HG03103 (cell line): Measurements from ENCODE around the gene COL23A1.
A peak's percentile ranks its signal among the peaks of the same experiment; 100 is the strongest.

Experiments used
- ATAC-seq: cut with Tn5 transposase; IDR thresholded peaks from one replicate; pipeline ENCODE4 v1.9.1; 2021; ENCODE audit warnings: low read depth; ENCODE audit not compliant: unreplicated experiment

COL23A1 gene

GRCh38 chr5:178590141-178590923 is at the start of gene COL23A1:
Gene COL23A1 (minus strand): TSS chr5:178590393.
- no peak for ATAC-seq

- ATAC-seq: no peak
Measured at GRCh38 chr5:178637356-178638074, 47.3 kb upstream of the COL23A1 start.

GRCh38 chr5:178632285-178632684 is 42.1 kb upstream of the COL23A1 start:
- no peak for ATAC-seq

- ATAC-seq: no peak
Measured at GRCh38 chr5:178630951-178631350, 40.8 kb upstream of the COL23A1 start.

GRCh38 chr5:178630475-178630930 is 40.3 kb upstream of the COL23A1 start:
- no peak for ATAC-seq

GRCh38 chr5:178627259-178627598 is 37.0 kb upstream of the COL23A1 start:
- ATAC-seq: no peak

DNA sequence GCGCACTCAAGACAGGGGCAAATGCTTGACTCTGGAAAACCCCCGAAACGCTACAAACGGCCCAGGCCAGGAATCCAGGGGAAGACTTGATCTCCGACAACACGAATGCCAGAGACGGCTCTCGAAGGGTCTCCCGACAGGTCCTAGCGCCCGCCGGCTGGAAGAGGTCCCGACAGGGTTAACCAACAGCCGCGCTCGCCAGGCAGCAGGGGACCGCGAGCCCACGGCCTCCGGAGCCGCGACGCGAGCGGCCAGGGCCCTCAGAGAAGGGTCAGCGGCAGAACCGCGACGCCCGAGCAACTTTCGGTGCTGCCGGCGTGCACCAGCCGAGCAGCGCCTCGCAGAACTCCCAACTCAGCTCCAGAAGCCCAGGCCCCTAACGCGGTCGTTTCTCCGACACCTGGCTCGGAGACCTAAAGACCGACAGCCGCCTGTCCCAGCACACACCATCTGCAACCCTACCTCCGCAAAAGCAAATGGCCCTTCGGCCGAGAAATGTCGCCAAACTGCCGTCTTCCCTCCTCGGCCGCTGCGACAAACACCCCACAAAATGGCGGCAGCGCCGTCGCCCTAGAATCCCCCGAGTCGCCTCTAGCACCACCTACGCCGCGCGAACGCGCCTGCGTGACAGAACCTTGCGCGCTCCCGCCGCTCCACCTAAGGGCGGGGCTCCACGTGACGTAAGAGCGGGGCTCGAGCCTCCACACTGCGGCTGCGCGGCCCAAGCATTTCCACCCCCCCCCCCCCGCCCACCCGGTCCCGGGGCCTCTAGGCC is 36.5 kb upstream of the COL23A1 start, which contains the start of gene CLK4:
Gene CLK4, minus strand, starts transcription at position 567 of the 775 bp plus-strand sequence. CDS start 3,634 bp downstream, outside the sequence.
- ATAC-seq: peak; percentile 66

DNA sequence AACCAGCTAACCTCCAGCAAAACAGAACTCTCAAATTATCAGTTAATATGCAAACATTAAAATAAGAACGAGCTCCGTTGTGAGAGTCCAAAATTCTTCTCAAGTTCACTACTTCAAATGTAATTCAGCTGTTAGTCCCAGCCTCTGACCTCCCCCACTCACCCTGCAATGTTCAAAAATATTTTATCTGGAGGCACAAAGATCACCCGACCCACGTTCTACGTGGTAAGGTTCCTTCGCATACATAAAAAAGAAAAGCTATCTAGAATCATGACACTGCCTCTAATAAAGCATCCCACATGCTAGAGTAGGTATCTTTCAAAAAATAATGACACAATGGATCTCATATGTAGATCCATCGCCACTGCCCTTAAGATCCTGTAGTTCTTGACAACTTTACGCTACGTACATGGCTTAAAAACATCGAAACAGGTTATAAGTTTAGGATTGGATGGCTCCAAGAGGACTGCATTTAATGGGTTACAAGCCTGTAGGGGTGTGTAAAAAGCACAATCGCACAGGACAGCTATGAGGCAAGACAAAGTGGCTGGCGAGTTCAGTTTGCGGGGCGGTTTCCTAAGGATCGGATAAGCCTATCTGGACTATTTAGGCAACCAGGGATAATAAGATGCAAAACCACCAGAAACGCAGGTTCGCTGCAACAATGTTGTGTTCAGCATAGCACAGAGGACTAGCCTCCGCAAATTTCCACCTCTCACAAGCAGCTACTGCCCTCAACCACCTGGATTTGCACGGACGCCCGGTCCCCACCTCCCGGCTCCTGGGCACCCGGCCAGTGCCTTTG is 35.7 kb upstream of the COL23A1 start:
- ATAC-seq: peak; percentile 20

- no peak for ATAC-seq
Measured at GRCh38 chr5:178624631-178625546, 34.7 kb upstream of the COL23A1 start.

- ATAC-seq: no peak
Measured at GRCh38 chr5:178622679-178623247, 32.6 kb upstream of the COL23A1 start.

- ATAC-seq: no peak
Measured at GRCh38 chr5:178619390-178619789, 29.2 kb upstream of the COL23A1 start.

- no peak for ATAC-seq
Measured at GRCh38 chr5:178612299-178612698, 22.1 kb upstream of the COL23A1 start.

DNA sequence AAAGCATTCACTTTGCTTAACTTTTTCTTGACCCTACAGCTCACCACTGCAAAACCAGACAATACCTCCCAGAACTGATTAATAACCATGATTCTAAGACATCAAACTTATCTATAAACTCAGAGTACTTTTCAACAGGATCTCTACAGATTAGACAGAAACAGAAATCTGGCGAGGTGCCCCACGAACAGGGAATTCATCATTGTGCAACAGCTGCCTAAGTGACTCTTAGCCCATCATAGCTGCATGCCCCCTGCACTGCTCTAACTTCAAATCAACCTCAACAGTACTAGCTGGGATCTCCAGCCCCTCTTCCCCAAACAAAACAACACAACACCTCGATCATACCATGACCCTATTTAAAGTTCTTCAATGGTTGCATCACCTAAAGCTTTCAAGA is 16.1 kb upstream of the COL23A1 start:
- ATAC-seq: no peak

DNA sequence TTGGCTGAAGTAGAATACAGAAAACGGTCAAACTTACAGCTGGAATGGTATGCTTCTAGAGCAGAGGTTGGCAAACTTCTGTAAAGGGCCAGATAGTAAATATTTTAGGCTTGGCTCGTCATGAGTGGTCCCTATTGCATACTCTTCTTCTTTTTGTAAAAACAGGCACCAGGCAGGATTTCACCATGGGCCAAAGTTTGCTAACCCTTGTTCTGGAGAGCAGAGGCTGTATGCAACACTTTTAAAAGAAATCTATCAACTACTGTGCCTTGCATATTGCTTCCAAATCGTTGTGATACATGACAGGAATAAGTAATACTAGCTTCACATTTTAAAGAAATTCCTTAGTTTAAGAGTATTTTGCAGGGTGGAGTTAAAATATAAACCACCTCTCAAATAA is 15.6 kb upstream of the COL23A1 start:
- no peak for ATAC-seq

DNA sequence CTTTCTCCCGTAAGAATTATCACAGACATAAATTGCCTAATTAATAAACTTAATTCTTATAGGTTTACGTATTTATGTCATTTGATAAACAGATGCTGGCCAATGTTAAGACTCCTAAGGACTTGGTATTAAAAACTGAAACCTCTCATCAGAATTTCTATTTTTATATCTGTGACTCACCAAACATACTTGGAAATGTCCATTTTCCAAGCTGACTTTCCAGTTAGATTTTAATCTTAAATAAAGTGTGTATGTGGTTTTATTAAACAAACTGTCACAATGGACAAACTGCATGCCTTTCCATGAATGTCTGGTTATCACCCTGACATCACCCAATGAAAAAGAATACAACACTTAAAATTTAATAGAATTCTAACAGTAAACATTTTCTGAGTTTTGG is 12.6 kb upstream of the COL23A1 start:
- ATAC-seq: no peak

- ATAC-seq: no peak
Measured at GRCh38 chr5:178595750-178596149, 5.6 kb upstream of the COL23A1 start.

DNA sequence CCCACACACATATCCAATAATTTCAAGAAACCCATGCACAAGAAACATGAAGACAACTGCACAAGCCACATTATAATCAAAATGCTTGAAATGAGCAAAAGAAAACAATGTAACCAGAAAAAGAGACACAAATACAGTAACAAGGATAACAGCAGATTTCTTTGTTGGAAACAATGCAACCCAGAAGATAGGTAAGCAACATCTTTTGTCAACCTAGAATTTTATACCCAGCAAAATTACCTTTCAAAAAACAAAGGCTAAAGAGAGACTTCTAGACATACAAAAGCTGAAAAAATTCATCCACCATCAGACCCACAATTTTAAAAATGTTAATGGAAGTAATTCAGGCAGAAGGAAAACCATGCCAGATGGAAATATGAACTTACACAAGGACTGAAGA is 5.0 kb upstream of the COL23A1 start:
- ATAC-seq: no peak

DNA sequence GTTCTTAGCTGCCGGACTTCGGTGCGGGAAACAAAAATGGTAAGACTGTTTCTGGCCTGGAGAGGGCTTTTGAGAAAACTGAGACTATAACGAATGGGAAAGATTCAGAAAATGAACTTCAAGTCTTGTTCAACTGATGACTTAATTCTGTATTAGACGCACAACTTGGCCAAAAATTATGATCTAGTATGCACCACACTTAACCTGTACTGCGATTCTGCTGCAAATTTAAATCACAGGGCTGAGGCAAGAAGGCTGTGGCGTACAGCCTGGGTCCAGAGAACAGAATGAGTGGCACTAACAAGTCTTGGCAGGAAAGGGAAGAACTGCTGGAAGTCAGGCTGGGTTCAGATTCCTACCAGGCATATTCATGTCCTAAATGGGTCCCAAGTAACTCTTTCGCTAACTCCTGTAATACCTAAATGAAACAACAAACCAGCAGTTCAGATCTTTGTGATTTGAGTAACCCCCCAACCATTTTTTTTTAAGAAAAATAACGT is 781 bp upstream of the COL23A1 start:
- ATAC-seq: no peak
